Measurements from ENCODE around the gene ASPM. TPM values are rescaled to one million over a fixed set of nuclear protein-coding genes. Genes with fewer than 3 reads are reported as not detected.

Gene ASPM
- total and polyA plus RNA-seq, 4 donors: 0.17 to 45.3 (median 0.84) TPM

DNA sequence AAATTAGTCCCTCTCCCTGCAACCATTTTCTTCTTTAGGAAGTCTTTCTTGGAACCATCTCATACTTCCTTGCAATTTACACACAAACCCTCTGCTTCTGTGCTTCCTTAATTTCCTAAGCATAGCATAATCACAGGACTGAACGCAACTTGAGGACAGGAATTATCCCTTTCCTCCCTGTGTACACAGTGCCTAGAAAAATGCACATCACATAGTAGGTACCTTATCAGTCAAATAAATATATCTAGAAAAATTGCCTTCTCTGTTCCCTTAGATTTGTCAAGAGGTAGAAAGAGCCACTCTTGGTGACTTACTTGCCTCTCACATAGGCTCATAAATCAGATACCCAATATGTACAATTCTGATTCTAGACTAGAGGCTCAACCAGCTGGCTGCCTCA lies 4.9 kb downstream of the ASPM start:
- H3K27ac ChIP-seq (ENCODE audit: low read depth in 1 of 2, low read length in 2 of 2): no peak overlapping the region
- TF ChIP-seq RAD21 (IDR thresholded peaks at IDR 0.05): no peak
- no peak for TF ChIP-seq FOXA2 (IDR thresholded peaks at IDR 0.05)
- TF ChIP-seq, protein P1, sequence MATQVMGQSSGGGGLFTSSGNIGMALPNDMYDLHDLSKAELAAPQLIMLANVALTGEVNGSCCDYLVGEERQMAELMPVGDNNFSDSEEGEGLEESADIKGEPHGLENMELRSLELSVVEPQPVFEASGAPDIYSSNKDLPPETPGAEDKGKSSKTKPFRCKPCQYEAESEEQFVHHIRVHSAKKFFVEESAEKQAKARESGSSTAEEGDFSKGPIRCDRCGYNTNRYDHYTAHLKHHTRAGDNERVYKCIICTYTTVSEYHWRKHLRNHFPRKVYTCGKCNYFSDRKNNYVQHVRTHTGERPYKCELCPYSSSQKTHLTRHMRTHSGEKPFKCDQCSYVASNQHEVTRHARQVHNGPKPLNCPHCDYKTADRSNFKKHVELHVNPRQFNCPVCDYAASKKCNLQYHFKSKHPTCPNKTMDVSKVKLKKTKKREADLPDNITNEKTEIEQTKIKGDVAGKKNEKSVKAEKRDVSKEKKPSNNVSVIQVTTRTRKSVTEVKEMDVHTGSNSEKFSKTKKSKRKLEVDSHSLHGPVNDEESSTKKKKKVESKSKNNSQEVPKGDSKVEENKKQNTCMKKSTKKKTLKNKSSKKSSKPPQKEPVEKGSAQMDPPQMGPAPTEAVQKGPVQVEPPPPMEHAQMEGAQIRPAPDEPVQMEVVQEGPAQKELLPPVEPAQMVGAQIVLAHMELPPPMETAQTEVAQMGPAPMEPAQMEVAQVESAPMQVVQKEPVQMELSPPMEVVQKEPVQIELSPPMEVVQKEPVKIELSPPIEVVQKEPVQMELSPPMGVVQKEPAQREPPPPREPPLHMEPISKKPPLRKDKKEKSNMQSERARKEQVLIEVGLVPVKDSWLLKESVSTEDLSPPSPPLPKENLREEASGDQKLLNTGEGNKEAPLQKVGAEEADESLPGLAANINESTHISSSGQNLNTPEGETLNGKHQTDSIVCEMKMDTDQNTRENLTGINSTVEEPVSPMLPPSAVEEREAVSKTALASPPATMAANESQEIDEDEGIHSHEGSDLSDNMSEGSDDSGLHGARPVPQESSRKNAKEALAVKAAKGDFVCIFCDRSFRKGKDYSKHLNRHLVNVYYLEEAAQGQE (IDR thresholded peaks at IDR 0.05): no peak
- TF ChIP-seq GABPA (IDR thresholded peaks at IDR 0.05 in 1 of 2, conservative IDR thresholded peaks at IDR 0.05 in 1 of 2): no peak
- TF ChIP-seq, protein P2, sequence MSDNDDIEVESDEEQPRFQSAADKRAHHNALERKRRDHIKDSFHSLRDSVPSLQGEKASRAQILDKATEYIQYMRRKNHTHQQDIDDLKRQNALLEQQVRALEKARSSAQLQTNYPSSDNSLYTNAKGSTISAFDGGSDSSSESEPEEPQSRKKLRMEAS (IDR thresholded peaks at IDR 0.05): no peak
- no peak for TF ChIP-seq TAF1 (conservative IDR thresholded peaks at IDR 0.05)
- TF ChIP-seq YY1 (IDR thresholded peaks at IDR 0.05): no peak
- no peak for TF ChIP-seq FOXA1 (IDR thresholded peaks at IDR 0.05)
- no peak for TF ChIP-seq HNF4G (IDR thresholded peaks at IDR 0.05)
- TF ChIP-seq JUND (IDR thresholded peaks at IDR 0.05): no peak
- TF ChIP-seq EGR1 (IDR thresholded peaks at IDR 0.05; ENCODE audit: low read depth in 2 of 2): no peak
- no peak for TF ChIP-seq SP1 (IDR thresholded peaks at IDR 0.05)
- no peak for TF ChIP-seq HNF4A (conservative IDR thresholded peaks at IDR 0.05)
- WGBS: 96% methylated on average over 1 of the region's 1 CpG

DNA sequence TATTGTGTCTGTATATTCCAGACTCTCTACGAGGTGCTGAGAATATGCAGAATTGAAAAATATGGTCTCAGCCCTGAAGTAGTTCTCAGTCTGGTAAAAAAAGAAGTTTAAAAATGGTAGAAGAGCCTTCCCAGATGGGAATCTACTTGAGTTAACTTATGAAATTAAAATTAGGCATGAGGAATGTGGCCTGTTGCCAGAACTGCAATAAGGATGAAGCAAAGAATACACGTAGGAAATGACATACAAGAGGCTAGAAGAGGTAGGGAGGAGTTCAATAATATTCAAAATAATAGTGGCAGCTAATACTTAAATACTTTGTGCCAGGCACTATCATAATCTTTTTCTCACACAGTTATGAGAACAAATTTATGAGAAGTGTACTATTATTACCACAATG lies 6.3 kb downstream of the ASPM start:
- H3K27ac ChIP-seq (ENCODE audit: low read depth in 1 of 2, low read length in 2 of 2): no peak overlapping the region
- H3K9ac ChIP-seq (ENCODE audit: low read depth in 1 of 2, low read length in 2 of 2): no peak overlapping the region
- H3K9me3 ChIP-seq (ENCODE audit: control insufficient read depth in 4 of 4, low read length in 3 of 4): no peaks in the 10 kb centered on the region
- DNase-seq (ENCODE audit: low spot score): no peak
- no peaks in the 10 kb centered on the region for H3K36me3 ChIP-seq (ENCODE audit: control insufficient read depth in 4 of 4, insufficient read depth in 3 of 4, low read depth in 1 of 4, low read length in 3 of 4)
- peaks cover 0 to 16% (median 12%) of the 10 kb centered on the region in 4 donors for H3K4me1 ChIP-seq (ENCODE audit: control insufficient read depth in 4 of 4, insufficient read depth in 4 of 4, low read length in 3 of 4)
- WGBS: 91% methylated on average over 2 of the region's 2 CpGs
- TF ChIP-seq, protein P3, sequence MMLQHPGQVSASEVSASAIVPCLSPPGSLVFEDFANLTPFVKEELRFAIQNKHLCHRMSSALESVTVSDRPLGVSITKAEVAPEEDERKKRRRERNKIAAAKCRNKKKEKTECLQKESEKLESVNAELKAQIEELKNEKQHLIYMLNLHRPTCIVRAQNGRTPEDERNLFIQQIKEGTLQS (IDR thresholded peaks at IDR 0.05): no peak
- TF ChIP-seq NR2F2 (IDR thresholded peaks at IDR 0.05) (no peak), YY1 (IDR thresholded peaks at IDR 0.05) (no peak), RAD21 (IDR thresholded peaks at IDR 0.05) (no peak)
- H3K4me3 ChIP-seq (ENCODE audit: low read depth in 1 of 3, low read length in 3 of 3): no peak overlapping the region
- no peaks in the 10 kb centered on the region for H3K27me3 ChIP-seq (ENCODE audit: control insufficient read depth in 4 of 4, insufficient read depth in 4 of 4, low read length in 3 of 4)

More for the DNA sequence above, 4.9 kb downstream of the ASPM start:
- Histone ChIP-seq H3K36me3 (ENCODE audit: control insufficient read depth in 4 of 4, insufficient read depth in 3 of 4, low read depth in 1 of 4, low read length in 3 of 4) (no peaks in the 10 kb centered on the region), H3K4me3 (ENCODE audit: low read depth in 1 of 3, low read length in 3 of 3) (no peak overlapping the region), H3K9ac (ENCODE audit: low read depth in 1 of 2, low read length in 2 of 2) (no peak overlapping the region), H3K9me3 (ENCODE audit: control insufficient read depth in 4 of 4, low read length in 3 of 4) (no peaks in the 10 kb centered on the region), H3K4me1 (ENCODE audit: control insufficient read depth in 4 of 4, insufficient read depth in 4 of 4, low read length in 3 of 4) (peaks cover 3 to 27% (median 23%) of the 10 kb centered on the region in 4 donors), H3K27me3 (ENCODE audit: control insufficient read depth in 4 of 4, insufficient read depth in 4 of 4, low read length in 3 of 4) (no peaks in the 10 kb centered on the region)
- DNase-seq (ENCODE audit: low spot score): no peak

DNA sequence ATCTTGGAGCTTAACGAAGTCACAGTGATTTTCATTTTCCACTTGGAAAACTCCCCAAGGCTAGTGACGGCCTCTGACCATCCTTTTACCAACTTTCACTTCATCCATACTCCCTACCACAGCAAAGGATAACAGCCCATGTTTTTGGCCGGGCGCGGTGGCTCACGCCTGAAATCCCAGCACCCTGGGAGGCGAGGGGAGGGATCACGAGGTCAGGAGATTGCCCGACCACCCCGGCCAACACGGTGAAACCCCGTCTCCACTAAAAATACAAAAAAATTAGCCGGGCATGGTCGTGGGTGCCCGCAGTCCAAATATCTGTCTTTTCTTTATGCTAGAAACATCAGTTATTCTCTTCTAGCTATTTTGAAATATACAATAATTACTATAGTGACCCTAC lies 7.3 kb downstream of the ASPM start:
- WGBS: 99% methylated on average over 15 of the region's 15 CpGs
- TF ChIP-seq, protein P4, sequence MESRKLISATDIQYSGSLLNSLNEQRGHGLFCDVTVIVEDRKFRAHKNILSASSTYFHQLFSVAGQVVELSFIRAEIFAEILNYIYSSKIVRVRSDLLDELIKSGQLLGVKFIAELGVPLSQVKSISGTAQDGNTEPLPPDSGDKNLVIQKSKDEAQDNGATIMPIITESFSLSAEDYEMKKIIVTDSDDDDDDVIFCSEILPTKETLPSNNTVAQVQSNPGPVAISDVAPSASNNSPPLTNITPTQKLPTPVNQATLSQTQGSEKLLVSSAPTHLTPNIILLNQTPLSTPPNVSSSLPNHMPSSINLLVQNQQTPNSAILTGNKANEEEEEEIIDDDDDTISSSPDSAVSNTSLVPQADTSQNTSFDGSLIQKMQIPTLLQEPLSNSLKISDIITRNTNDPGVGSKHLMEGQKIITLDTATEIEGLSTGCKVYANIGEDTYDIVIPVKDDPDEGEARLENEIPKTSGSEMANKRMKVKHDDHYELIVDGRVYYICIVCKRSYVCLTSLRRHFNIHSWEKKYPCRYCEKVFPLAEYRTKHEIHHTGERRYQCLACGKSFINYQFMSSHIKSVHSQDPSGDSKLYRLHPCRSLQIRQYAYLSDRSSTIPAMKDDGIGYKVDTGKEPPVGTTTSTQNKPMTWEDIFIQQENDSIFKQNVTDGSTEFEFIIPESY (IDR thresholded peaks at IDR 0.05): no peak
- TF ChIP-seq SP1 (IDR thresholded peaks at IDR 0.05) (no peak), JUND (IDR thresholded peaks at IDR 0.05) (no peak), HNF4G (IDR thresholded peaks at IDR 0.05) (no peak), RAD21 (IDR thresholded peaks at IDR 0.05) (no peak), RXRA (IDR thresholded peaks at IDR 0.05) (no peak), GABPA (IDR thresholded peaks at IDR 0.05 in 1 of 2, conservative IDR thresholded peaks at IDR 0.05 in 1 of 2) (no peak), EGR1 (IDR thresholded peaks at IDR 0.05; ENCODE audit: low read depth in 2 of 2) (no peak), YY1 (IDR thresholded peaks at IDR 0.05) (no peak), FOXA1 (IDR thresholded peaks at IDR 0.05) (no peak), TAF1 (conservative IDR thresholded peaks at IDR 0.05) (no peak), HNF4A (conservative IDR thresholded peaks at IDR 0.05) (no peak), FOXA2 (IDR thresholded peaks at IDR 0.05) (no peak)
- TF ChIP-seq, protein P5, sequence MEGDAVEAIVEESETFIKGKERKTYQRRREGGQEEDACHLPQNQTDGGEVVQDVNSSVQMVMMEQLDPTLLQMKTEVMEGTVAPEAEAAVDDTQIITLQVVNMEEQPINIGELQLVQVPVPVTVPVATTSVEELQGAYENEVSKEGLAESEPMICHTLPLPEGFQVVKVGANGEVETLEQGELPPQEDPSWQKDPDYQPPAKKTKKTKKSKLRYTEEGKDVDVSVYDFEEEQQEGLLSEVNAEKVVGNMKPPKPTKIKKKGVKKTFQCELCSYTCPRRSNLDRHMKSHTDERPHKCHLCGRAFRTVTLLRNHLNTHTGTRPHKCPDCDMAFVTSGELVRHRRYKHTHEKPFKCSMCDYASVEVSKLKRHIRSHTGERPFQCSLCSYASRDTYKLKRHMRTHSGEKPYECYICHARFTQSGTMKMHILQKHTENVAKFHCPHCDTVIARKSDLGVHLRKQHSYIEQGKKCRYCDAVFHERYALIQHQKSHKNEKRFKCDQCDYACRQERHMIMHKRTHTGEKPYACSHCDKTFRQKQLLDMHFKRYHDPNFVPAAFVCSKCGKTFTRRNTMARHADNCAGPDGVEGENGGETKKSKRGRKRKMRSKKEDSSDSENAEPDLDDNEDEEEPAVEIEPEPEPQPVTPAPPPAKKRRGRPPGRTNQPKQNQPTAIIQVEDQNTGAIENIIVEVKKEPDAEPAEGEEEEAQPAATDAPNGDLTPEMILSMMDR (IDR thresholded peaks at IDR 0.05; ENCODE audit: low read depth, low read length, missing input control): no peak

More for the DNA sequence above, 7.3 kb downstream of the ASPM start:
- Histone ChIP-seq H3K27me3 (ENCODE audit: control insufficient read depth in 4 of 4, insufficient read depth in 4 of 4, low read length in 3 of 4) (no peaks in the 10 kb centered on the region), H3K36me3 (ENCODE audit: control insufficient read depth in 4 of 4, insufficient read depth in 3 of 4, low read depth in 1 of 4, low read length in 3 of 4) (no peaks in the 10 kb centered on the region), H3K27ac (ENCODE audit: low read depth in 1 of 2, low read length in 2 of 2) (no peak overlapping the region), H3K9ac (ENCODE audit: low read depth in 1 of 2, low read length in 2 of 2) (no peak overlapping the region), H3K4me3 (ENCODE audit: low read depth in 1 of 3, low read length in 3 of 3) (no peak overlapping the region), H3K4me1 (ENCODE audit: control insufficient read depth in 4 of 4, insufficient read depth in 4 of 4, low read length in 3 of 4) (peaks cover 0 to 8% (median 6%) of the 10 kb centered on the region in 4 donors), H3K9me3 (ENCODE audit: control insufficient read depth in 4 of 4, low read length in 3 of 4) (no peaks in the 10 kb centered on the region)
- DNase-seq (ENCODE audit: low spot score): no peak
